ENCODE results near the gene ZNF280D. TPM values are rescaled to one million over a fixed set of nuclear protein-coding genes. Genes with fewer than 3 reads are reported as not detected.
"Not testable (repeated sequence)": the region's sequence is repeated elsewhere in the genome, so short reads cannot be mapped to it uniquely, and the experiment has no call there.

Gene ZNF280D
- total RNA-seq, 3 donors from 2014 or later: 66.1 to 94.8 (median 86.5) TPM

DNA sequence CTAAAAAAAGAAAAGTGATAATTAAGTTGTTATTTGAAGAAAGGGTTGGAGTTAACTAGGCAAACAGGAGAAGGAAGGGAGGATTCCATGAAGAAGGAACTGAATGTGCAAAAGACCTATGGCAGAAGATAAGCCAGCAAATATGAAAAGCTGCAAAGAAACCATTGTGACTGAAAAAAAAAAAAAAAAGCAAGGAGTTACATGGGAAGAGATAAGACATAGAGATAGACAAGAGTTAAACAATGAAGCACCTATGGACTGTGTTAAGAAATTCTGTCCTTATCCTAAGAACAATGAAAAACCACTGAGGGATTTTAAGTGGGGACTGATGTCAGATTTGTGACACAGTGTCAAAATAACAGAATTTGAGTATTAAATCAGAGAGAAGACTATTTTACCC lies 17.0 kb downstream of the ZNF280D start:
- no peak for TF ChIP-seq POLR2AphosphoS5 (IDR thresholded peaks at IDR 0.05)
- TF ChIP-seq POLR2A (IDR thresholded peaks at IDR 0.05): no peak
- no peak for TF ChIP-seq CTCF (IDR thresholded peaks at IDR 0.05)
- H3K4me3 ChIP-seq: no peak overlapping the region
- H3K27ac ChIP-seq: no peak overlapping the region
- no peak for DNase-seq (ENCODE audit: low spot score in 2 of 2)
- no peaks in the 10 kb centered on the region for H3K4me1 ChIP-seq
- H3K9me3 ChIP-seq: no peaks in the 10 kb centered on the region
- no peaks in the 10 kb centered on the region for H3K36me3 ChIP-seq
- no peaks in the 10 kb centered on the region for H3K27me3 ChIP-seq
- intact Hi-C loops (cut with DNase I; ENCODE audit: low total_unique reads): no loop called here

DNA sequence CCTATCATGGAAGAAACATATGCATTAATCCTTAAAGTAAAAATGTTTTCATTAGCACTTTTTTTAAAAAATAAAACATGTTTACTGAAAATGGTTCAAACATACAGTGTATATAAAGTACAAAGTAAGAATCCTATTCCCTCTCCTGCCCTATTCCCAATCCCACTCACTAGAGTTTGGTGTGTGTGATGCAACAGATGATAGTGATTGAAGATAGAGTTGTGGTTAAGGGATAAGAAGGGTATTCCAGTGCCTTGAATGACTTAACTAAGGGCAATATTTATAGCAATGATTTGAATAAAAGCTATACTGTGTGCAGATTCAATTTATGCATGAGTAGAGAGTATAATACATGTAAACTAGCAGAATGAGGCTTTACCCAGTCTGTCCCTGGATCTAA lies 18.1 kb downstream of the ZNF280D start:
- H3K9me3 ChIP-seq: no peaks in the 10 kb centered on the region
- H3K4me1 ChIP-seq: no peaks in the 10 kb centered on the region
- H3K36me3 ChIP-seq: no peaks in the 10 kb centered on the region
- no peak for TF ChIP-seq CTCF (IDR thresholded peaks at IDR 0.05)
- TF ChIP-seq POLR2AphosphoS5 (IDR thresholded peaks at IDR 0.05): no peak
- TF ChIP-seq POLR2A (IDR thresholded peaks at IDR 0.05): no peak
- H3K4me3 ChIP-seq: no peak overlapping the region
- DNase-seq (ENCODE audit: low spot score in 2 of 2): no peak
- H3K27me3 ChIP-seq: no peaks in the 10 kb centered on the region
- H3K27ac ChIP-seq: no peak overlapping the region
- intact Hi-C loops (cut with DNase I; ENCODE audit: low total_unique reads): no loop called here

DNA sequence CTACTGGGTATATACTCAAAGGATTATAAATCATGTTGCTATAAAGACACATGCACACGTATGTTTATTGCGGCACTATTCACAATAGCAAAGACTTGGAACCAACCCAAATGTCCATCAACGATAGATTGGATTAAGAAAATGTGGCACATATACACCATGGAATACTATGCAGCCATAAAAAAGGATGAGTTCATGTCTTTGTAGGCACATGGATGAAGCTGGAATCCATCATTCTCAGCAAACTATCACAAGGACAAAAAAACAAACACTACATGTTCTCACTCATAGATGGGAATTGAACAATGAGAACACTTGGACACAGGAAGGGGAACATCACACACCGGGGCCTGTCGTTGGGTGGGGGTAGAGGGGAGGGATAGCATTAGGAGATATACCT lies 23.8 kb downstream of the ZNF280D start:
- H3K27ac ChIP-seq; H3K4me3 ChIP-seq; H3K27me3 ChIP-seq; DNase-seq (ENCODE audit: low spot score in 2 of 2); intact Hi-C loops (cut with DNase I; ENCODE audit: low total_unique reads); H3K9me3 ChIP-seq; H3K36me3 ChIP-seq; H3K4me1 ChIP-seq: not testable (repeated sequence)

GRCh38 chr15:56699743-56700142 lies 33.6 kb downstream of the ZNF280D start:
- intact Hi-C loops (cut with DNase I; ENCODE audit: low total_unique reads): no loop called here
- Histone ChIP-seq H3K4me3 (no peak overlapping the region), H3K9me3 (no peaks in the 10 kb centered on the region), H3K27ac (no peak overlapping the region), H3K36me3 (peaks cover 5% of the 10 kb centered on the region), H3K27me3 (no peaks in the 10 kb centered on the region), H3K4me1 (no peaks in the 10 kb centered on the region)
- no peak for DNase-seq (ENCODE audit: low spot score in 2 of 2)
- no peak for TF ChIP-seq CTCF (IDR thresholded peaks at IDR 0.05)
- TF ChIP-seq POLR2AphosphoS5 (IDR thresholded peaks at IDR 0.05): no peak
- no peak for TF ChIP-seq POLR2A (IDR thresholded peaks at IDR 0.05)

GRCh38 chr15:56698270-56698669 lies 35.0 kb downstream of the ZNF280D start:
- Histone ChIP-seq H3K9me3 (no peaks in the 10 kb centered on the region), H3K4me1 (no peaks in the 10 kb centered on the region), H3K27me3 (no peaks in the 10 kb centered on the region), H3K4me3 (no peak overlapping the region), H3K27ac (no peak overlapping the region), H3K36me3 (peaks cover 5% of the 10 kb centered on the region)
- TF ChIP-seq POLR2AphosphoS5 (IDR thresholded peaks at IDR 0.05): no peak
- no peak for TF ChIP-seq CTCF (IDR thresholded peaks at IDR 0.05)
- no peak for TF ChIP-seq POLR2A (IDR thresholded peaks at IDR 0.05)
- intact Hi-C loops (cut with DNase I; ENCODE audit: low total_unique reads): no loop called here
- DNase-seq (ENCODE audit: low spot score in 2 of 2): no peak

DNA sequence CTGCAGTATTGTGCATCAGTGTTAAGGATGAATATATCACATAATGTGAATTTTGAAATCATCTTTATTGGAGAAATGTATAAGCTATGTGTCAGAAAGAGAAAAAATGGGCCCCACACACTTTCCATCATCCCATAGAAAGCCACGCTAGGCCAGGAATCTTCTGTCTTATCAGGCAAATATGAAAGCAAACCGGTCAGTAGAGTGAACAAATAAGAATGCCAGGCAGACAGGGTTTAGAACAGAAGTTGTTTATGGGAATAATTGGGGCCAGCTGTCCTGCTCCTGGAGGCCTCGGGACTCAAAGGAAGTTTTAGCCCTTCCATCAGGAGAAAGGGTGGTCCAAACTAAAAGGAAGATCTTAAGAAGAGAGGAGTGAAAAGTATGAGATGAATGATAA lies 39.5 kb downstream of the ZNF280D start:
- Histone ChIP-seq H3K36me3 (peaks cover 4% of the 10 kb centered on the region), H3K4me3 (no peak overlapping the region)
- intact Hi-C loops (cut with DNase I; ENCODE audit: low total_unique reads): no loop called here

More for the DNA sequence above, 39.5 kb downstream of the ZNF280D start:
- Histone ChIP-seq H3K27me3 (no peaks in the 10 kb centered on the region), H3K4me1 (no peaks in the 10 kb centered on the region), H3K27ac (no peak overlapping the region), H3K9me3 (no peaks in the 10 kb centered on the region)
- no peak for DNase-seq (ENCODE audit: low spot score in 2 of 2)
- TF ChIP-seq CTCF (IDR thresholded peaks at IDR 0.05) (no peak), POLR2AphosphoS5 (IDR thresholded peaks at IDR 0.05) (no peak), POLR2A (IDR thresholded peaks at IDR 0.05) (no peak)
